SK-N-DZ (cell line): ENCODE results near the gene PNPLA7.
"Not testable (repeated sequence)": the region's sequence is repeated elsewhere in the genome, so short reads cannot be mapped to it uniquely, and the experiment has no call there.

Experiments
- DNase-seq: peaks from one replicate; pipeline ENCODE4 v3.0.0-alpha.2; 2015; ENCODE audit warnings: low spot score

The PNPLA7 gene

DNA sequence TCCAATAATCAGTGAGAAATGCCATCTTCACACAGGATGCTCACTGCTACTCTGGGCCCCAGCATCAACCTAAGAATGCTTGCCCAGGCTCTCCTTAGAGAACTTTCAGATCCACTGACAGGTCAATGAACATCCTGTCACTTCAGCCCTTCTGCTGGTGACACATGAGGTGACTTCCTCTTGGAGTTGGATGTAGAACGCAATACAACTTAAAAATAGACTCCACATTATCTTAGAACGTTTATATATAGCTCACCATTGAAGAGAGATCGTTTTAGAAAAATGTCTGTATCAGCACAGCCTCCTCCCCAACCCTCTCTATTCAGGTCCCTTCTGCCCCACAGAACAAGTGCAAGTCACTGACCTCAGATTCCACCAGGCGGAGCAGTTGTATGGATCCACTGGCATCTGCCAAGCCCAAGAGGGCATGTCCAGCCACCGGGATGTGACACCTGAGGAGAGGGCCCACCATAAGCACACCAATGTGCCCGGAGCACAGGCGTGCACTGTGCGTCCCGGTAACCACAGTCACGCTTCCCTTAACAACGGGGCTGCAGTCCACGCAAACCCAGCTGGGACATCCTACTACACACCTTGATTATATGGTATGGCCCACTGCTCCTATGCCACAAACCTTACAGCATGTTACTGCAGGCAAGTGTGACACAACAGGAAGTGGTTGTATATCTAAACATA lies 25.7 kb upstream of the PNPLA7 start:
- no peak for DNase-seq

DNA sequence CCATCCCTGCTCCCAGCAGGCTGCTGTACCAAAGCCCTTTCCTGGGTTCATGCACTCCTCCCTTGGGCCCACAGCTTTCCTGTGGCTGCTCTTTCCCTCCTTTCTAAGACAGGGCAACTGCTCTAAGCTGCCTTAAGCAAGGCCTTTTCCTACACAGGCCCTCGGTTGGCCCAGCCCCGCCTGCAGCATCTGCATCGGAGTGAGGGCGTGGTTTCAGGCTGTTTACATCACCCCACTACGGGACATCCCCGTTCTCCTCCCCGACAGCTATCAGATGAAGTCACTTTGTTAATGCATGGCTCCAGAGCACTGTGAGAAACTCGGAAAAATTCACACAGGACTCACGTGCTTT lies 25.1 kb upstream of the PNPLA7 start:
- no peak for DNase-seq

DNA sequence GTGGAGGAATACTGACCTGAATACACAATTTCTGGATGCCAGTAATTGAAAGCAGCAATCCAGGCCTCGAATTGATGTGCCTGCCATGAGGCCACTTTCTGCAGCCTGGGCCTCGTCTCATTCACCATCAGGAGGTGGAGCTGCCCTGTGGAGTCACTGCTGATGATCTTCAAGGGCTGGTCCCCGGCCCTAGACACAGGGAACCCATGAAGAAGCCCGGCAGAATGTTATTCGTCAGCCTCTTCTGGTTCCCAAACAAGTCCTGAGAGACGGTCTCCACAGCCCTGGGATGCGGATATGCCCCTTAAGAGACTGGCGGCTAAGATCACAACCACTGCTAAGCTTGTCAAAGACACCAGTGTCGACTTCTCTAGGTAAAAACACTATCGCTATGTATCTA lies 24.0 kb upstream of the PNPLA7 start:
- DNase-seq, result no peak

DNA sequence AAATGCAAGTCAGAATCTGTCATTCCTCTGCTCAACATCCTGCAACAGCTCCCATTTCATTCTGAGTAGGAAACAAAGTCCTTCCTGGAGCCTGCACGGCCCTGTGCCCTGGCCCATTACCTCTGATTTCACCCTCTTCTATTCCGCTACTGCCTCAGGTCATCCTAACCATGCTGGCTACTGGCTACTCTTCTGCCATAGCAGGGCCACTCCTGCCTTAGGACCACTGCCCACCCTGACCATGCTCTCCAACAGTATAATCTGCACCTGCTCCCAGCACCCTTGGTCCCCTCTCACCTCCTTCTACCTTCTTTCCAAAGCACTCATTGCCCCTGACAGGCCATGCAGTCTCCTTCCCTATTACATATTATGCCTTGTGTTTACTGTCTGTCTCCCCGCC lies 20.4 kb upstream of the PNPLA7 start:
- DNase-seq, result no peak

DNA sequence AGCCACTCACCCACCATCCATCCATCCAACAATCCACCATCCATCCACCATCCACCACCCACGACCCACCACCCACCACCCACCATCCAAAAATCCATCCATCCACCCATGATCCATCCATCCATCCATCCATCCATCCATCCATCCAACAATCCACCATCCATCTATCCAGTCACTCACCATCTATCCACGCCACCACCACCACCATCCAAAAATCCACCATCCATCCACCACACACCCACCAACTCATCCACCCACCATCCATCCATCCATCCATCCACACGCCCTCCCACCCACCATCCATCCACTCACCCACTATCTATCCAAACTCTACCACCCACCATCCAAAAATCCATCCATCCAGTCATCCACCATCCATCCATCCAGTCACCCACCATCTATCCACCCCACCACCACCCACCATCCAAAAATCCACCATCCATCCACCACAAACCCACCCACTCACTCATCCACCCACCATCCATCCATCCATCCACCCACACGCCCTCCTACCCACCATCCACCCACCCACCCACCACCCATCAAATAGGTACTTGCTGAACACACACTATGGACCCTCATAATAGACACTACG lies 19.5 kb upstream of the PNPLA7 start:
- DNase-seq, result no peak

DNA sequence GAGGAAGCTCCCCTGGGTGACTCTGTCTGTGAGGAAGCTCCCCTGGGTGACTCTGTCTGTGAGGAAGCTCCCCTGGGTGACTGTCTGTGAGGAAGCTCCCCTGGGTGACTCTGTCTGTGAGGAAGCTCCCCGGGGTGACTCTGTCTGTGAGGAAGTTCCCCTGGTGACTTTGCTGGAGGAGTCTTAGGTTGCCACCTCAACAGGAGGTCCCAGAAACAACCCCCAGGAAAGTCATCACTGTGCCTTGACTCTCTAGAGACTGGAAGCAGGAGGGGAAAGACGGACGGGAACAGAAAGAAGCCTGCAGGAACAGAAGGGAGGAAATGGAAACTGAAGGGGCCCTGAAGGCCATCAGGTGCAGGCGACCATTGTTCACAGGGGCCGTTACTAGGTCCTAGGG lies 18.2 kb upstream of the PNPLA7 start:
- not testable (repeated sequence) for DNase-seq

DNA sequence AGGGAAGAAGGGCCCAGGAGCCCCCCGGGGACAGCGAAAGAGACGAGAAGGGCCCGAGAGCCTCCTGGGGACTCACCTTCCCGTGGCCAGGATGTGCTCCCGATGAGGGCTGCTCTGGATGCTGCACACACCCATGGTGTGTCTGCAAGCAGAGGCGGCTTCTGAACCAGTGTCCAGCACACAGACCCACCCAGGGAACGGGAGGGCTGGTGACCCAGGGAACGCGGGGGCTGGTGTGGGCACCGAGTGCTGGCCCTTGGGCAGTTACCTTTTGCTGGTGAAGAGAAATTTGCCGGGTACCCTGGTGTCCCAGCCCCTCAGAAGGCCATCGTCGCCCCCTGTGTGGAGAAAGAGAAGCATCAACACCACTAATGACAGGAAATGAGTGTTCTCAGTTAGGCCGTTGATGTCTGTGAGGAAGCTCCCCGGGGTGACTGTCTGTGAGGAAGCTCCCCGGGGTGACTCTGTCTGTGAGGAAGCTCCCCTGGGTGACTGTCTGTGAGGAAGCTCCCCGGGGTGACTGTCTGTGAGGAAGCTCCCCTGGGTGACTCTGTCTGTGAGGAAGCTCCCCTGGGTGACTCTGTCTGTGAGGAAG lies 14.7 kb upstream of the PNPLA7 start:
- no peak for DNase-seq

DNA sequence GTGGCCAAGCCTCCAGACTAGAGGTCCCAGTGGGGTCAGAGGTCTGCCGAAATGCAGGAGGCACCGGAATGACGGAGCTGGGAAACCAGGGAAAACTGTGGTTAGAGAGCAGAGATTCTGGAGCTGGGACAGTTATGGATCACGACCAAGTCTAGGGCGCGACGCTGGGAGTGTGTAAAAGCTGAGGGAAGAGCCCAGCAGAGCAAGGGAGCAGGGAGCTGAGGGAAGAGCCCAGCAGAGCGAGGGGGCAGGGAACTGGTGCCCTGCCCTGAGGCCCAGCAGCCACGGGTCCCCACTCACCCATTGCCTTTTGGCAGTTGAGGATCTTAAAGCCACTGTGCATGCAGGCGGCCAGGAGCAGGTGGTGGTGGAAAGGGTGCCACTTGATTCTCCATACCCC lies 13.9 kb upstream of the PNPLA7 start:
- no peak for DNase-seq

DNA sequence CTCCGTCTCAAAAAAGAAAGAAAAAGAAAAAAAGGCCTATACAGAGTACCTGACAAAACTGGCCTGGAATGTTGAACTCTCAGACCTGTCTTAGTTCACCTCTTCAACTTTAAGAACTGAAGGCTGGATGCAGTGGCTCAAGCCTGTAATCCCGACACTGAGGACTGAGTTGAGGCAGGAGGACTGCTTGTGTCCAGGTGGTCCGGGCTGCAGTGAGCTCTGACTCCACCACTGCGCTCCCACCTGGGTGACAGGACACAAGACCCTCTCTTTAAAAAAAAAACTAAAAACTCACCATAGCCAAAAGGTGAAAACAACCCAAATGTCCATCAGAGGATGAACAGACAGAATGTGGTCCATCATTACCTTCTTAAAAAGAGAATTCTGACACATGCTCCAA lies 7.9 kb upstream of the PNPLA7 start:
- DNase-seq, result no peak

DNA sequence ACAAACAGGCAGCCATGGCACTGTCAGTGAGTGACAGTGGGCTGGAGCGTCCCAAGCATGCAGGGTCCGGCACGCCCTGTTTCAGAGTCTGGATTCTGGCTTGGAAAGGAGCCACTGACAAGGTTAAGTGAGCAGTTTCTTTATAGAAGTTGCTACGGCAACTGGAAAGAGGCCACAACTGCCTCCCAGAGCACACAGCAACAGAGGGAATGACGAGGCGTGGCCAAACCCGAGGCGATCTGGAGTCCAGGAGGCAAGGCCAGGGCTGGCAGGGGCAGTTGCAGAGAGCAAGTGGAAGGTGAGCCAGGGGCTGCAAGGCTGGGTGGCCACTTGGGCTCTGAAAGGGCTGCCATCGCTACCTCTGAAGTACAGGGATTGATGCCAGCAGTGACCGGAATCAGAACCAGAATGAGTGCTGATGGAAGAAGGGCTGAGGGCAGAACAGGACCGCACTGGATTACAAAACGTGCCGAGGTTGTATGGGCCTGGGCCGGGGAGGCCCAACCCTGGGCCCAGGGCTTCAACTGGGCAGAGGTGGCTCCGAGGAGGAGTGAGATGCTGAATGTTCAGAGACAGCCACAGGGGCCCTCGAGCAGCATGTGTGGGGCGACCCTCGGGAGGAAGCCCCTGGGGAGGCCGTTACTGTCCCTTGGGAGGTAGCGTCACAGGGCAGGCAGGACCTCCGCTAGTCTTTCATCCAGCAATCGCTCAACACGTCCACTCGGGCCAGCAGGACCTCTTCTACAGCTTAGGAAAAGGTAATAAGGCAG lies 6.1 kb upstream of the PNPLA7 start:
- no peak for DNase-seq

DNA sequence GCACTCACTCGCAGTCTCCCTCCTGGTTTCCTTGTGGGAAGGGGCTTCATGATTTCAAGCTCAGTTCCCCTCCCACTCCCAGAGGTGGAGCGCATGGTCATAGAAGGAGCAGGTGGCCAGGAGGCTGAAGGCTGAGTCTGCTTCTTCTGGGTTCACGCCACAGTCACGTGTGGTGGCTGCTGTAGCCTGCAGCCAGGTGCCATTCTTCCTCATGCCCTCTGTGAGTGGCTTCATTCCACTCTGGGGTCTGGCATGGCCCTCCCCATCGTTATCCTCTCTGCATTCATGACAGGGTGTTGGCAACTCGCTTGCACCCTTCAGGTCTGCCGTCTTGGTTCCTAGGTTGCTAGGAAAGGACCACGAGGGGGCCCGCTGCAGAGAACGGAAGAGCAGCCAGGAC lies 5.0 kb upstream of the PNPLA7 start:
- no peak for DNase-seq

DNA sequence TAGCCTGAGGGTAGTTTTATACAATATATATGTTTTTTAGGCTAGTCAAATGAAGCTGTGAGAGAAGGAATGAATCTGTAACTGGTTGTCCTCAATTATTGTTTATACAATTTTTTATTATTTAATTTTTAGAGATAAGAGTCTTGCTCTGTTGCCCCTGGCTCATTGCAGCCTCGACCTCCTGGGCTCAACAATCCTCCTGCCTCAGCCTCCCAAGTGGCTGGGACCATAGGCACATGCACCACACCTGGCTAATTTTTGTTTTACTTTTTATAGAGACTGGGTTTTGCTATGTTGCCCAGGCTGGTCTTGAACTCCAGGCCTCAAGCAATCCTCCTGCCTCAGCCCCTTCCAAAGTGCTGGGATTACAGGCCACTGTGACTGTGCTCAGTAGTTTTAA lies 4.1 kb upstream of the PNPLA7 start:
- DNase-seq, result no peak

DNA sequence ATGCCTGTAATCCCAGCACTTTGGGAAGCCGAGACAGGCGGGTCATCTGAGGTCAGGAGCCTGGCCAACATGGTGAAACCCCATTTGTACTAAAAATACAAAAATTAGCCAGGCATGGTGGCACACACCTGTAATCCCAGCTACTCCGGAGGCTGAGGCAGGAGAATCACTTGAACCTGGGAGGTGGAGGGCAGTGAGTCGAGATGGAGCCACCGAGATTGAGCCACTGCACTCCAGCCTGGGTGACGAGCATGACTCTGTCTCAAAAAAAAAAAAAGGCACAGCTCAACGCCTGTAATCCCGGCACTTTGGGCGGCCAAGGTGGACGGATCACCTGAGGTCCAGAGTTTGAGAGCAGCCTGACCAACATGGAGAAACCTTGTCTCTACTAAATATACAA lies 3.5 kb upstream of the PNPLA7 start:
- DNase-seq, result not testable (repeated sequence)

DNA sequence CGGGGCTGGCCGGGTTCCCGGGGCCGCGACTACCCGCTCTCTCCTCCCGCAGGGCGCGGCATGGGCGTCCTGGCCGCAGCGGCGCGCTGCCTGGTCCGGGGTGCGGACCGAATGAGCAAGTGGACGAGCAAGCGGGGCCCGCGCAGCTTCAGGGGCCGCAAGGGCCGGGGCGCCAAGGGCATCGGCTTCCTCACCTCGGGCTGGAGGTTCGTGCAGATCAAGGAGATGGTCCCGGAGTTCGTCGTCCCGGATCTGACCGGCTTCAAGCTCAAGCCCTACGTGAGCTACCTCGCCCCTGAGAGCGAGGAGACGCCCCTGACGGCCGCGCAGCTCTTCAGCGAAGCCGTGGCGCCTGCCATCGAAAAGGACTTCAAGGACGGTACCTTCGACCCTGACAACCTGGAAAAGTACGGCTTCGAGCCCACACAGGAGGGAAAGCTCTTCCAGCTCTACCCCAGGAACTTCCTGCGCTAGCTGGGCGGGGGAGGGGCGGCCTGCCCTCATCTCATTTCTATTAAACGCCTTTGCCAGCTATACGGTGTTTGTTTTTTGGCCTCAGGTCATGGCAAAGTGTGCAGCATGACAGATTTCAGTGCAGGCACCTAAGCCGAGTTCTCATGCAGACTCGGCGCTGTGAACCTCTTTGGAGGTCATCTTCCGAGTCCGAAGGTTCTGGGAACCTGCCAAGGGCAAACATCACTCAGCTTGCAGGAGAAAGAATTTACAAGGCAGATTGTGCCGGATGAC lies 2.0 kb upstream of the PNPLA7 start:
- no peak for DNase-seq

DNA sequence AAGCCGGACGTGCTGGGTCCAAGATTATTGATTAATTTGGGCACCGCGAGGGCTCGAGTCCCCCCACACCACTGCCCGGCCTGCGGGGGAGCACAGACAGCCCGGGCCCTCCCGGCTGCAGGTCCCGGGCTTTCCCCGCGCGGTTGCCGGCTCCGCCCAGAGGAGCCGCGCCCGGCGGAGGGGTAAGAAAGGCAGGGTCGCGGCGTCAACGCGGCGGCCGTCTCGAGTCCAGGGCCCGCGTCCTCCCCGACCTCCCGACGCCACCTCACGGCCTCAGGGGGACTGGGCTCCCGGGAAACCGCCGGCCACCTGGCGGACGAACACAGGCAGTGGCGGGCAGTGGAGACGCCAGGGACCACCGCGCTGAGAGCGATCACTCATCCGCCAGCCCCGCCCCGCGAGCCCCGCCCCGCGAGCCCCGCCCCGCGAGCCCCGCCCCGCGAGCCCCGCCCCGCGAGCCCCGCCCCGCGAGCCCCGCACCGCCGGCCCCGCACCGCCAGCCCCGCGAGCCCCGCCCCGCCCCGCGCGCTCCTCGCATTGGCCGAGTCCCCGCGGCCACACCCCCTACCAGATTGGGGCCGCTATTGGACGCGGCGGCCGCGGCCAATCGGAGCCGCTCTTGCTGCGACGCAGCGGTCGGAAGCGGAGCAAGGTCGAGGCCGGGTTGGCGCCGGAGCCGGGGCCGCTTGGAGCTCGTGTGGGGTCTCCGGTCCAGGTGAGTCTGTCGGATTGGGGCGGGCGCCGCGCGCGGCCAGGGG lies 1.2 kb upstream of the PNPLA7 start, which contains the start of gene MRPL41:
TSS of gene MRPL41 (plus strand) at position 616 of the 758 bp plus-strand sequence. CDS start 203 bp downstream, outside the sequence.
- peak; percentile 85 for DNase-seq

DNA sequence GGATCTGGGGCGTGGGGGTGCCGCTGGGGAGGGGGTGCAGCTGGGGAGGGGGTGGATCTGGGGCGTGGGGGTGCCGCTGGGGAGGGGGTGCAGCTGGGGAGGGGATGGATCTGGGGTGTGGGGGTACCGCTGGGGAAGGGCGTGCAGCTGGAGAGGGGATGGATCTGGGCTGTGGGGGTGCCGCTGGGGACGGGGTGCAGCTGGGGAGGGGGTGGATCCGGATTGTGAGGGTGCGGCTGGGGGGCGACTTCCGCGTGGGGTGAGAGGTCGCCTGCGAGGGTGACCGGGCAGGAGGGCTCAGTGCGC lies 709 bp upstream of the PNPLA7 start:
- not testable (repeated sequence) for DNase-seq

DNA sequence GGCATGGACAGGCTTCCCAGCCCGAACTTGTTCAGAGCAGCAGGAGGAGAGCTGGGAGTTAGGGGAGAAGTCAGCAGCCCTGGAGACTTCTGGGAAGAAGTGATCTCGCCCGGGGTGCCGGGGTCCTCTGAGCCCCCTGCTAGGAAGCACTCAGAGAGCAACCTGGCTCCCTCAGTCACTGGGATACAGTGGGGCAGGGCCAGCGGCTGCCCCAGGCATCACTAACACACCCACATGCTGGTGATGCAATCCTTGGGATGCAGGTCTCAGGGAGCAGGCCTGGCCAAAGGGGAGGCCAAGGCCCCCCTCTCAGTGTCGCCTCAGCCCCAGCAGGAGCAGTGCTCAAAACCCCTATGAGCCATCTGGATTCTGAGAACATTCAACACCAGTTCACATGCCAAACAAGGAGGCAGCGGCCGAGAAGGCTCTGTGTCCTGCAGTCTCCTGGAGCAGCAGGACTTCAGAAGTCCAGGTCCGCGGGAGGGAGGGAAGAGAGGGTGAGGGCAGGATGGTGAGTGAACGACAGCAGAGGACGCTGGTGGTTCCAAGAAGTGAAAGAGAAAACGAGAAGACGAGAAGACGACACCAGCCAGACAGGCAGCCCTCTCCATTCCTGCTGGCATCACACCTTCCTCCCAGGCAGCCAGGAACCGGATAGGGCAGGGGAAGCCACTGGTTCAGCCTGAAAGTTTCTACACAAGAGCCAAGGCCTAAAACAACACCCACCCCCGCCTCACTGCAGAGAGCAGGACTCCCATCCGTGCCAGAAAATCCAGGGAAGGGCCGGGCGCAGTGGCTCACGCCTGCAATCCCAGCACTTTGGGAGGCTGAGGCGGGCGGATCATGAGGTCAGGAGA lies 2.3 kb downstream of the PNPLA7 start:
- no peak for DNase-seq

DNA sequence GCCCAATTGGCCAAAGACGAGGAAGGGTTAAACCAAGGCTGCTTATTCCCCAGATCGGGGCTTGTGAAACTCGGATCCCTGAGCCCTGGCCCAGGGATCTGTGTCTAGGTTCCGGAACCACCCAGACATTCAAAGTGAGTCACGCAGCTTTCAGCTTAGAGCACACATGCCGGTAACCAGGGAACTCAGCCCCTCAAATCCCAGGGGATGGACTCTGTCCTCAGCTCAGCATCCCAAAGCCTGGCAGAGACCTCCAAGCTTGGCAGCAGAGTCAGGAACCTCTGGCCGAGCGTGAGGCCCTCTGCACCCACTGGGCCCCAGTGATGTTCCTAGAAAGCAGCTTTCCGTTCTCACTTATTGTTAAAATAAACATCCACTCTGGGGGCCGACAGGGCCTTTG lies 5.1 kb downstream of the PNPLA7 start:
- DNase-seq, result no peak

DNA sequence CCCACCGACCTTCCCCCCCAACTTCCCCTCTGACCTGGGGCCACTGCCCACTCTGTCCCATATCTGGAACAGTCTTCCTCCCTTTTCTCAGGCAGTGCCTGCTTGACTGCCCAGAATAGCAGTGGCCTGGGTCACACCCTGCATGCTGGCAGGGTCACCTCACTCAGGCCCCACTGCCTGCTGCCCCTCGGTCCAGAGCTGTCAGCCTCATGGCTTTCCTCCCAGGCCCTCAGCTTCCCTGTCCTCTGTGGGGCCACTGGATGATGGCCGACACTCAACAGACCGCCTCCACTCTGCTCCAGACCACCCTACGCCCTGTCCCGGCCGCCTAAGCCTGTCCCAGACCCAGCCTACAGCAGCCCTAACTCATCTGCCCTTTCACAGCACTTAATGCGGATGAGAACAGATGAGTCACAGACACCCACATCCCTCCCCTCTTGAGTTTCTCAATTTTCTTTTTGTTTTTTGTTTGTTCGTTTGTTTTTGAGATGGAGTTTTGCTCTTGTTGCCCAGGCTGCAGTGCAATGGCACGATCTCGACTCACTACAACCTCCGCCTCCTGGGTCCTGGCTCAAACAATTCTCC lies 5.9 kb downstream of the PNPLA7 start:
- no peak for DNase-seq
